PC-9 (cell line): ENCODE measurements around the gene CACNB3.

Experiments
- EZH2 ChIP-seq: fragments of 200-600 bp; sonication (generic); IDR thresholded peaks from 2 replicates; pipeline ENCODE4 v1.8.0; 2017; ENCODE audit warnings: antibody characterized with exemption, low read depth
- TF ChIP-seq, protein P1 (sequence below): fragments of 200-600 bp; sonication (generic); conservative IDR thresholded peaks from 2 replicates; pipeline ENCODE4 v1.6.1; 2017; ENCODE audit warnings: mixed run types, antibody characterized with exemption, mild to moderate bottlenecking, moderate library complexity

- TF ChIP-seq, protein P1, sequence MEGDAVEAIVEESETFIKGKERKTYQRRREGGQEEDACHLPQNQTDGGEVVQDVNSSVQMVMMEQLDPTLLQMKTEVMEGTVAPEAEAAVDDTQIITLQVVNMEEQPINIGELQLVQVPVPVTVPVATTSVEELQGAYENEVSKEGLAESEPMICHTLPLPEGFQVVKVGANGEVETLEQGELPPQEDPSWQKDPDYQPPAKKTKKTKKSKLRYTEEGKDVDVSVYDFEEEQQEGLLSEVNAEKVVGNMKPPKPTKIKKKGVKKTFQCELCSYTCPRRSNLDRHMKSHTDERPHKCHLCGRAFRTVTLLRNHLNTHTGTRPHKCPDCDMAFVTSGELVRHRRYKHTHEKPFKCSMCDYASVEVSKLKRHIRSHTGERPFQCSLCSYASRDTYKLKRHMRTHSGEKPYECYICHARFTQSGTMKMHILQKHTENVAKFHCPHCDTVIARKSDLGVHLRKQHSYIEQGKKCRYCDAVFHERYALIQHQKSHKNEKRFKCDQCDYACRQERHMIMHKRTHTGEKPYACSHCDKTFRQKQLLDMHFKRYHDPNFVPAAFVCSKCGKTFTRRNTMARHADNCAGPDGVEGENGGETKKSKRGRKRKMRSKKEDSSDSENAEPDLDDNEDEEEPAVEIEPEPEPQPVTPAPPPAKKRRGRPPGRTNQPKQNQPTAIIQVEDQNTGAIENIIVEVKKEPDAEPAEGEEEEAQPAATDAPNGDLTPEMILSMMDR: peak; percentile 95
- TF ChIP-seq EZH2: no peak
These were observed 34.7 kb downstream of the CACNB3 start for GRCh38 chr12:48852734-48853688.
